GM20000 (cell line): Measurements from ENCODE around the gene UGT1A10.

Experiments used
- DNase-seq: peaks from one replicate; pipeline ENCODE4 v3.0.0; 2012; ENCODE audit warnings: low spot score
- TF ChIP-seq, protein P1 (sequence below): IDR thresholded peaks from 2 replicates; pipeline ENCODE4 v1.5.1; 2012; ENCODE audit warnings: mild to moderate bottlenecking, control low read depth; ENCODE audit errors: extremely low read depth, missing control alignments

UGT1A10 gene

DNA sequence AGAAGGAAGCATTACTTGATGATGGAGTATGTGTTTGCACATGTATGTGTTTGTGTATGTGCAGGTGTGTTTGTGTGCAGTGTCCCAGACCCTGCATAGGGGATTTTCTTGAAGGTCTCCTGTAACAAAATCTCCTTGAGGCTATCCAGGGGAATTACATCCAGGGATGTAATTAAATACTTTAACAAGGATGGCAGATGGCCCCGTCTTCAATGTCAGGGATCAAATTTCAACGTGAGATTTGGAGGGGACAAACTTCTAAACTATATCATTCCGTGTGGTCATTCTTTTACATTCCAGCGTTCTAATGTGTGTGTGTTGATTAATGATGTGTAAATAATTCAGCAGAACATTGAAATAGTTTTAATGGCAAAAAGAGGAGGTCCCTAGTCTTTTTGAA, 38.7 kb downstream of the UGT1A10 start:
- TF ChIP-seq, protein P1, sequence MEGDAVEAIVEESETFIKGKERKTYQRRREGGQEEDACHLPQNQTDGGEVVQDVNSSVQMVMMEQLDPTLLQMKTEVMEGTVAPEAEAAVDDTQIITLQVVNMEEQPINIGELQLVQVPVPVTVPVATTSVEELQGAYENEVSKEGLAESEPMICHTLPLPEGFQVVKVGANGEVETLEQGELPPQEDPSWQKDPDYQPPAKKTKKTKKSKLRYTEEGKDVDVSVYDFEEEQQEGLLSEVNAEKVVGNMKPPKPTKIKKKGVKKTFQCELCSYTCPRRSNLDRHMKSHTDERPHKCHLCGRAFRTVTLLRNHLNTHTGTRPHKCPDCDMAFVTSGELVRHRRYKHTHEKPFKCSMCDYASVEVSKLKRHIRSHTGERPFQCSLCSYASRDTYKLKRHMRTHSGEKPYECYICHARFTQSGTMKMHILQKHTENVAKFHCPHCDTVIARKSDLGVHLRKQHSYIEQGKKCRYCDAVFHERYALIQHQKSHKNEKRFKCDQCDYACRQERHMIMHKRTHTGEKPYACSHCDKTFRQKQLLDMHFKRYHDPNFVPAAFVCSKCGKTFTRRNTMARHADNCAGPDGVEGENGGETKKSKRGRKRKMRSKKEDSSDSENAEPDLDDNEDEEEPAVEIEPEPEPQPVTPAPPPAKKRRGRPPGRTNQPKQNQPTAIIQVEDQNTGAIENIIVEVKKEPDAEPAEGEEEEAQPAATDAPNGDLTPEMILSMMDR: no peak

DNA sequence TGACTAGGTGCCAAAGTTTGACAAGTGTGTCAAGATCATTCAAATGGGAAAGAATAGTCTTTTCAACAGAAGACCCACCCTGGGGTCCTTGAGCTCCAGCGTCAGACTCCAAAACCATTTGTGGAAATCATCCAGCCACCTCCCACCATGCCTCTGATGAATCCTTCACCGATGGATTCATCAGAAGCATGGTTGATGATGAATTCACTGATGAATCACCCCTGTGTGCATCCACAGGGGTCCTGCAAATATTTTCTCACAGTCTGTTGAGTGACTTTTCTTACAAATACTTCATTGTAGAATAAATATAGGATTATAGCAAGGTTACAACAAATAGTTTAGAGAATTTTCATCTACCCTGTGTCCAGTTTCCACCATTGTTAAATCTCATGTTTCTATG, 39.8 kb downstream of the UGT1A10 start:
- TF ChIP-seq, protein P1: no peak
- no peak for DNase-seq

More for the DNA sequence above, 38.7 kb downstream of the UGT1A10 start:
- no peak for DNase-seq

DNA sequence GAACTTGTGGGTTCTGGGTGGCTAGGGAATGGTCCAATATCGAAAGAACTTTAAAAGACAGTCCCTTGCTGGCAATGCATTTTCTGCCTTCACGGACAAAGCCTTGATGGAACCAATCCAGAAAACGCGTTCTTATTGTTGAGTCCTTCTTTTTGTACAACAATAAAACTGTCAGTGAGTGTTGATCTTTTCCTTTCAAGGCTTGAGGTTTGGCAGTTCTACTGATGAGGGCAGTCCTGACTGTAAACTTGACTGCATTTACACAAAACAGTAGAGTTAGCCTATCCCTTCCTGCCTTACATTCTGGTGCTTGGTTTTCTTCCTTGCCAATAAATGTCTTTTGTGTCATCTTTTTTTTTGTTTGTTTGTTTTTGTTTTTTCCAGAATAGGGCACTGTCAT, 42.9 kb downstream of the UGT1A10 start:
- no peak for DNase-seq

DNA sequence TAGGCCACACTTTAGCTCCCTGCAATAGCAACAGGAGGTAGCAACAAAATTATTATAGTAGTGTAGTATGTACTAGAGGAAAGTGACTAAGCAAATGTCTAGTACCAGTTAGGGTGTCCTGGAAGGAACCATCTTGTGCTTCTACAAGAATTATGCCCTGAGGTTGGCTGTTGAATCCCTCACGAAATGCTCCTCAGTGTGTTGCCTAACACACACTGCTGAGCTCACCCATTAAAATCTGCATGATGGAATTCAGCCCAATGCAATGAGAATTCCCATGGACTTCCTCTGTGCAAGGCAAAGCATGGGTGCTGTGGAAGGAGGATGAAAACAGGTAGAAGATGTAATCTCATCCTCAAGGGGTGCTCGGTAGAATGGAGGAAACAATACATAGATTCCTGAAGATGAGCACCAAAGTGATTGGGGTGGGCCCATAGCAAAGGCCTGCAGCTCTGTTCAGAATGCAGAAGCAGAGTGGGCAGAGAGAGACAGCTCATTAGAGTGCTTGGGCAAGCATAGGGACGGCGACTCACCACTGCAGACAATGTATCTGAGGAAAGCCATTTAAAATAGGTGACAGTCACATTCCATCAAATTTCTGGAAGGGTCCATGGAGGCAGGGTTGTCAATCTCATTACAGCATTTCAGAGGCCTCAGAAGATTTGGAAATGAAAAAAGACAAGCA, 44.3 kb downstream of the UGT1A10 start:
- no peak for DNase-seq
- TF ChIP-seq, protein P1: no peak

More for the DNA sequence above, 42.9 kb downstream of the UGT1A10 start:
- TF ChIP-seq, protein P1: no peak

DNA sequence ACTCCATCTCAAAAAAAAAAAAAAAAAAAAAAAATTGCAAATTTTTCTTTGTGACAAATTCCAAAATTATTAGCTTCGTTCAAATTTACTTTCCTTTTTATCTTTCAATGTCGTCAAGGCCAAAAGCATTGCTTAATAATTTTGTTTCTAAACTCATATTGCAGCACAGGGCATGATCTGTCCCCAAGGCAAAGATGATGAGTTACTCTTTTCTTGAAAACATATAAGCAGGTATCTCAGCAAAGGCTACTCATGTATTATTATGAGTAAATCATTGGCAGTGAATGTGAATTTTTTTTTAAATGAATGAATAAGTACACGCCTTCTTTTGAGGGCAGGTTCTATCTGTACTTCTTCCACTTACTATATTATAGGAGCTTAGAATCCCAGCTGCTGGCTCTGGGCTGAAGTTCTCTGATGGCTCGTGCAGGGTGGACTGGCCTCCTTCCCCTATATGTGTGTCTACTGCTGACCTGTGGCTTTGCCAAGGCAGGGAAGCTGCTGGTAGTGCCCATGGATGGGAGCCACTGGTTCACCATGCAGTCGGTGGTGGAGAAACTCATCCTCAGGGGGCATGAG, 45.4 kb downstream of the UGT1A10 start, which contains the start of gene UGT1A7:
TSS of gene UGT1A7 (plus strand) at position 381 of the 579 bp plus-strand sequence. CDS start at position 418, 37 bp downstream.
- no peak for DNase-seq

DNA sequence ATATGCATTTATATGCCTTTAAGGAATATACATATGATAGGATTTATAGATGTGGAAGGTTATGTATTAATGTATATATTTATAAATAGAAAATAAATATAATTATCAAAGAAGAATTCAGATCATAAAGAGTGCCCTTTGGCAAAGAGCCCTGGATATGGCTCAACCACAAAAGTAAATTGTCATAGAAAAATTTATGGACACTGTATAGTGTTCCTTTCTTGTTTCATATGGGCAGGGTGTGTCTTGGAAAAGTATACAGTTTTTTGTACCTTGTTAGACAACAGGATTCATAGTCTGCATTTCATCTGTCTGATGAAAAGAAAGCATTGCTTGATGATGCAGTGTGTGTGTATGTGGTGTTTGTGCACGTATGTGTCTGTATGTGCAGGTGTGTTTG, 48.4 kb downstream of the UGT1A10 start:
- no peak for DNase-seq
- TF ChIP-seq, protein P1: no peak

More for the DNA sequence above, 45.4 kb downstream of the UGT1A10 start, which contains the start of gene UGT1A7:
- TF ChIP-seq, protein P1: no peak

DNA sequence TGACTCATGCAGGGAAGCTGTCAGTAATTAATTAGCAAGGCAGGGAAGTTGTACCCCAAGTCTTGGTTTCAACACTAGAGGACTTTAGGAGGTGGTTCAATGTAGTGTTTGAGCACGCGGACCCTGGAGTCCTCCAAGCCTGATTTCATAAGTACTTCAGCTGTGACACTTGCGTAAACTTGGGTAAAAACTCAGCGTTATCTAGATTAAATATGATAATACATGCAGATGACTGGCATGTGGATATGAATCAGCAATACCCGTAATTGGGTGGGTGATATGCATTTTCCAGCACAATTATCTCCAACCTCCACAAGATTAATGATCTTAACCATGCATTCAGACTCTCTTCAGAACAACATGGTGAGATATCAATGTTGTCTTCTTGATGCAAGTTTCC, 50.7 kb downstream of the UGT1A10 start:
- TF ChIP-seq, protein P1: no peak
- no peak for DNase-seq
